ENCODE results near the gene SLC13A5.

The SLC13A5 gene

GRCh38 chr17:6670571-6670970 lies 42.6 kb downstream of the SLC13A5 start:
- H3K27me3 ChIP-seq (ENCODE audit: insufficient read depth, poor library complexity, severe bottlenecking) = peaks cover 2% of the 10 kb centered on the region
- H3K27ac ChIP-seq (replicated peaks) = no peak overlapping the region
- TF ChIP-seq CTCF (IDR thresholded peaks at IDR 0.05; ENCODE audit: insufficient read depth, low read length) = no peak
- no peak for TF ChIP-seq REST (IDR thresholded peaks at IDR 0.05; ENCODE audit: insufficient replicate concordance, low read depth)
- TF ChIP-seq GABPA (IDR thresholded peaks at IDR 0.05; ENCODE audit: low read depth) = no peak
- no peak for TF ChIP-seq SPI1 (IDR thresholded peaks at IDR 0.05; ENCODE audit: borderline replicate concordance, low read depth)
- no peak for TF ChIP-seq POLR2AphosphoS5 (IDR thresholded peaks at IDR 0.05; ENCODE audit: low read depth)
- H3K4me3 ChIP-seq (replicated peaks; ENCODE audit: insufficient read depth, low read length) = no peak overlapping the region
- DNase-seq (ENCODE audit: low read depth in 1 of 2, low spot score in 1 of 2) = no peak

- H3K27ac ChIP-seq (replicated peaks) = no peak overlapping the region
- peaks cover 2% of the 10 kb centered on the region for H3K27me3 ChIP-seq (ENCODE audit: insufficient read depth, poor library complexity, severe bottlenecking)
- no peak overlapping the region for H3K4me3 ChIP-seq (replicated peaks; ENCODE audit: insufficient read depth, low read length)
- DNase-seq (ENCODE audit: low read depth in 1 of 2, low spot score in 1 of 2) = no peak
- no peak for TF ChIP-seq CTCF (IDR thresholded peaks at IDR 0.05; ENCODE audit: insufficient read depth, low read length)
- no peak for TF ChIP-seq POLR2AphosphoS5 (IDR thresholded peaks at IDR 0.05; ENCODE audit: low read depth)
- TF ChIP-seq SPI1 (IDR thresholded peaks at IDR 0.05; ENCODE audit: borderline replicate concordance, low read depth) = no peak
- no peak for TF ChIP-seq GABPA (IDR thresholded peaks at IDR 0.05; ENCODE audit: low read depth)
- no peak for TF ChIP-seq REST (IDR thresholded peaks at IDR 0.05; ENCODE audit: insufficient replicate concordance, low read depth)
Measured at GRCh38 chr17:6669479-6670212, 43.5 kb downstream of the SLC13A5 start.

GRCh38 chr17:6668727-6669425 lies 44.3 kb downstream of the SLC13A5 start:
- DNase-seq (ENCODE audit: low read depth in 1 of 2, low spot score in 1 of 2) = no peak
- Histone ChIP-seq H3K27me3 (ENCODE audit: insufficient read depth, poor library complexity, severe bottlenecking) (peaks cover 2% of the 10 kb centered on the region), H3K27ac (replicated peaks) (no peak overlapping the region), H3K4me3 (replicated peaks; ENCODE audit: insufficient read depth, low read length) (no peak overlapping the region)
- TF ChIP-seq SPI1 (IDR thresholded peaks at IDR 0.05; ENCODE audit: borderline replicate concordance, low read depth) (no peak), POLR2AphosphoS5 (IDR thresholded peaks at IDR 0.05; ENCODE audit: low read depth) (no peak), CTCF (IDR thresholded peaks at IDR 0.05; ENCODE audit: insufficient read depth, low read length) (no peak), GABPA (IDR thresholded peaks at IDR 0.05; ENCODE audit: low read depth) (no peak), REST (IDR thresholded peaks at IDR 0.05; ENCODE audit: insufficient replicate concordance, low read depth) (no peak)

All from HL-60 (cell line).